GM12892 (cell line): ENCODE results near the gene CYTH2.

Experiments
- DNase-seq: peaks from one replicate; pipeline ENCODE4 v3.0.0; 2011; ENCODE audit not compliant: insufficient read length
- FAIRE-seq: peaks from 2 replicates; lab custom pipeline; 2011; peaks lifted over from hg19 to GRCh38; lab: Jason Lieb, UNC
- POLR2A ChIP-seq: IDR thresholded peaks from 2 replicates; pipeline ENCODE4 v1.6.1; 2011; ENCODE audit warnings: low read depth, low read length, control low read depth
- POLR2AphosphoS5 ChIP-seq: IDR thresholded peaks from 2 replicates; pipeline ENCODE4 v1.6.1; 2011; ENCODE audit warnings: low read depth, low read length, control low read depth
- TAF1 ChIP-seq: IDR thresholded peaks from 2 replicates; pipeline ENCODE4 v1.6.1; 2011; ENCODE audit warnings: low read depth, mild to moderate bottlenecking, control low read depth, low read length, borderline replicate concordance

Gene CYTH2

DNA sequence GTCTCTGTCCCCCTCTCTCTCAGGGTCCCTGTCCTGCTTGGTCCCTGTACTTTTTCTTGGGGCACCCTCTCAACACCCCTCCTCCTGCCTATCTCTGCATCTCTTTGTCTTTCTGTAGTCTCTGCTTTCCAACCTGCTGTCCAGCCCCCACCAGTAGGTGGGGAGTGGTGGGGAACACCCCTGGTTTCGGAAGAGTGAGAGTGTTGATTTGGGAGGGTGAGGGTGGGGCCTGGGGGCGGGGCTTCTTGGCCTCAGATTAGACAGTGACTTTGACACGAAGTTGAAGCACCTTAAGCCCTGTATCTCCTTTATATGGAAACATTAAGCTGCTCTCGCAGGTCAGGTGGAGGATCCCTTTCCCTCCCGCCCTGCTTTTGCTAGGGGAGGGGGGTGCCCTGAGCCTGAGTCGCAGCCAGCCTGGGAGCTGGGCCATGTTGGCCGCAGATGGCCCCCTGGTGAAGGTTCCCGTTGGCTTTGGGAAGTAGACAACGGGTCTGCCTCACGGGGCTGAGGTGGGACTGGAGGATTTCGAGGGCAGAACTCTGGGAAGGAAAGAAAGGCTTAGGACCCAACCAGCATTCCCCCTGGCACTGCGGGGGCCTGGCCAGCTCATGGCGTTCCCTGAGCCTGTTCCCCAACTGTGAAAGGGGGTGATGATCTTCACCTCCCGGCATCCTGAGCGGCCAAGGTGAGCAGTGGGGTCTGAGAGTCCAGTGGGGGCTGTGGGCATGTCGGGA lies 13.8 kb upstream of the CYTH2 start, which contains the start of gene KCNJ14:
Gene KCNJ14 (plus strand): TSS at position 404 of the 737 bp plus-strand sequence. CDS start 6,151 bp downstream, outside the sequence.
- FAIRE-seq (no peak), DNase-seq (no peak)
- TF ChIP-seq TAF1 (no peak), POLR2AphosphoS5 (no peak), POLR2A (no peak)

- TF ChIP-seq POLR2A (no peak), POLR2AphosphoS5 (peak; percentile 60)
- DNase-seq (no peak), FAIRE-seq (no peak)
Observed at GRCh38 chr19:48455908-48456562, 13.1 kb upstream of the CYTH2 start.

DNA sequence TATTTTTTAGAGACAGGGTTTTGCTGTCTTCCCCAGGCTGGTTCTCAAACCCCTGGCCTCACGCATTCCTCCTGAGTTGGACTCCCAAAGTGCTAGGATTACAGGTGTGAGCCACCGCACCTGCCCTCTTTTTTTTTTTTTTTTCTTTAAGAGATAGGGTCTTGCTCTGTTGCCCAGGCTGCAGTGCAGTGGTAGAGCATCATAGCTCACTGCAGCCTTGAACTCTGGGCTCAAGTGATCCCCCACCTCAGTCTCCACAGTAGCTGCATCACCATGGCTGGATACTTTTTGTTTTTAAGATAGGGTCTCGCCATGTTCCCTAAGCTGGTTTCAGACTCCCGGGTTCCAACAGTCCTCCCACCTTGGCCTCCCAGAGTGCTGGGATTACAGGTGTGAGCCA lies 12.3 kb upstream of the CYTH2 start:
- TF ChIP-seq POLR2AphosphoS5 = no peak
- no peak for TF ChIP-seq POLR2A
- no peak for TF ChIP-seq TAF1
- FAIRE-seq (no peak), DNase-seq (no peak)

- no peak for FAIRE-seq
- TF ChIP-seq POLR2AphosphoS5 = no peak
- TF ChIP-seq POLR2A = no peak
- no peak for TF ChIP-seq TAF1
Observed at GRCh38 chr19:48458016-48458415, 11.2 kb upstream of the CYTH2 start.

GRCh38 chr19:48461651-48461981 lies 7.6 kb upstream of the CYTH2 start:
- TF ChIP-seq POLR2AphosphoS5 = no peak
- TF ChIP-seq POLR2A = no peak
- no peak for TF ChIP-seq TAF1
- FAIRE-seq (no peak), DNase-seq (no peak)

More at GRCh38 chr19:48458016-48458415, 11.2 kb upstream of the CYTH2 start:
- no peak for DNase-seq

GRCh38 chr19:48461982-48462655 lies 7.0 kb upstream of the CYTH2 start:
- TF ChIP-seq POLR2AphosphoS5 (no peak; the same call in 1 of the 2 replicates), POLR2A (no peak), TAF1 (no peak)
- no peak for FAIRE-seq
- DNase-seq = no peak

- no peak for TF ChIP-seq POLR2AphosphoS5
- no peak for TF ChIP-seq TAF1
- TF ChIP-seq POLR2A = no peak
- DNase-seq = no peak
- FAIRE-seq = no peak
Observed at GRCh38 chr19:48465215-48465614, 4.0 kb upstream of the CYTH2 start.

DNA sequence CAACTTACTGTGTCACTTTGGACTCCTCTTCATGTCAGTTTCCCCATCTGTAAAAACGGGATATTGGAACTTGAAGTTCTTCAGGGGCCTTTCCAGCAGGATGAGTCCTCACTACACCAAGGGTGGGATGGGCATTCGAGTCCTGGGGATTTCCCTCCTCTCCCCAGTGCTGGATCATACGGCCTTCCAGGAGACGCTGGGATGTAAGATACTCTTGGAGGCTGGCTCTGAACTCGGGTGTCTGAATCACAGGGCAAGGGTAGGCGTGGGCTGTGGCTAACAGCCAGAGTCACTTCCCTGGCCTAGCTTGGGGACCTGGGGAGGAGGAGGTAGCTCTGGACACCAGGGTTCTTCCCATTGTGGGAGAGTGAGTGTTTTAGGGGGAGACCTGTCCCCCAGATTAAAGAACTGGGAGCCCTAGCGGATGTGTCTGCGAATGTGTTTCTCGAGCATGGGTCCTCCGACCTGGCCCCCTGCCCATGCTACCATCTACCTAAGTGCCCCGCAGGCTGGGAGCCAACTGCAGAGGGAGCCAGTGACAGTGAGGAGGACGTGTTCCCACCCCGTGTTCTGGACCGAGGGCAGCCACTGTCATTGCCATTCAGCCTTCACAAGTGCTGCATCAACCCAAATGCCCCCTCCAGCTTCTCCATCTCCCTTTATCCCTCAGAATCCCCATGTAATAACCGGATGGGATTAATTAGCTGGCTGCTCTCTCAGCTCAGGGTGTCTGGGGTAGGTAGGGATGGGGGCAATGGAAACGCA lies 2.4 kb upstream of the CYTH2 start:
- TF ChIP-seq POLR2AphosphoS5 (no peak), TAF1 (no peak), POLR2A (no peak)
- DNase-seq = no peak
- FAIRE-seq = no peak

DNA sequence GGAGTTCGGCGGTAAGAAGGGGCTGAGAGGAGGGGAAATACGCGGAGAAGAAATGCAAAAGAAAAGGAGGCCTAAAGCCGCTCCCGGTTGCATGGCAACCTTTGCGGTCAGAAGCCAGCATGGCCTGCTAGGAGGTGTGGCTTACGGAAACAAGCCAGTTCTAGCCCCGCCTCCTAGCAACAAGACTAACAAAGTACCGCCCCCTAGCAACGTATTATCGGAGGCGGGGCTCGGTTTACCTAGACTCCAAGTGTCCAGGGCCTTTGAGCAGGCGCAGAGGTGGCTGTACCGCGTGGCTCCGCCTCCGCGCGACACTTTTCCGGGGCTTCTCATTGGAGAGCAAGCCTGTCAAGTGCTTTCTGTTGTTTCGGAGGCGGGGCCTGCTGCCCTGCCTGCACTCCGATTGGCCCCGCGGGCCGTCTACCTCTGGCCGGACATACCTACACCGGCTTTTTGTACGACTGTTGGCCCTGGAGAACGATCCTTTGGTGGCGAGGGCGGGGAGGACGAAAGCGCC lies 339 bp upstream of the CYTH2 start:
- TF ChIP-seq POLR2A (no peak), TAF1 (no peak), POLR2AphosphoS5 (no peak)
- FAIRE-seq (peak; percentile 98), DNase-seq (peak; percentile 94)

- TF ChIP-seq TAF1 (no peak), POLR2AphosphoS5 (no peak), POLR2A (no peak)
- no peak for DNase-seq
- no peak for FAIRE-seq
Observed at GRCh38 chr19:48469934-48470680, 938 bp downstream of the CYTH2 start.

DNA sequence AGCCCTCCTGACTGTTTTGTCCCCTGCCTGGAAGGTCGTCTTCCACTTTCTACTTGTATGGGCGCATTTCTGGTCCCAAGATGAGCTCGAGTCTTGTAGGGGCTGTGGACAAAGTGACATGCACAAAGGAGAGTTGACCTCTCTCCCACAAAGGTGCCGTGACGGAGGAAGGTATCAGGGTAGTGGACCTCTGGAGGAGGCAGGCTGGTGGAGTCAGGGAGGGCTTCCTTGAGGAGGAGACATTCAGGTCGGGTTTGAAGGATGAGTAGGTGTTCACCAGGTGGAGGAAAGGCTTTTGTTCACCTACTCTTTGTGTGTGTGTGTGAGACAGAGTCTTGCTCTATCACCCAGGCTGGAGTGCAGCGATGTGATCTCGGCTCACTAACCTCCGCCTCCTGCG lies 1.7 kb downstream of the CYTH2 start:
- FAIRE-seq (no peak), DNase-seq (no peak)
- TF ChIP-seq POLR2A (no peak), POLR2AphosphoS5 (no peak)

DNA sequence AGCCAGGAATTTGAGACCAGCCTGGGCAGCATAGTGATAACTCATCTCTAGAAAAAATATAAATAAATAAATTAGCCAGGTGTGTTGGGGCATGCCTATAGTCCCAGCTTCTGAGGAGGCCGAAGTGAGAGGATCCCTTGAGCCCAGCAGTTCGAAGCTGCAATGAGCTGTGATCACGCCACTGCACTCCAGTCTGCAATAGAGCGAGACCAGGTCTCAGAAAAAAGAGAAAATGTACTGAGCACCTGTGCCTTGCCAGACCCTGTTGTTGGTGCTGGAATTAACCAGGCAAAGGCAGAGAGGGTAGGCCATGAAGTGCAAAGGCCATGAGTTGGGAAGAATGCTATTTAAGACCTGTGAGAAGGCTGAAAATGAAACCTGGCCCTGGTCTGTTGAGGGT lies 2.7 kb downstream of the CYTH2 start:
- FAIRE-seq = no peak
- no peak for DNase-seq
- no peak for TF ChIP-seq POLR2A
- TF ChIP-seq POLR2AphosphoS5 = no peak
- no peak for TF ChIP-seq TAF1
